Measurements from ENCODE around the gene C2orf49.

GRCh38 chr2:105379741-105380186, 42.4 kb downstream of the C2orf49 start:
- TF ChIP-seq, protein P1, sequence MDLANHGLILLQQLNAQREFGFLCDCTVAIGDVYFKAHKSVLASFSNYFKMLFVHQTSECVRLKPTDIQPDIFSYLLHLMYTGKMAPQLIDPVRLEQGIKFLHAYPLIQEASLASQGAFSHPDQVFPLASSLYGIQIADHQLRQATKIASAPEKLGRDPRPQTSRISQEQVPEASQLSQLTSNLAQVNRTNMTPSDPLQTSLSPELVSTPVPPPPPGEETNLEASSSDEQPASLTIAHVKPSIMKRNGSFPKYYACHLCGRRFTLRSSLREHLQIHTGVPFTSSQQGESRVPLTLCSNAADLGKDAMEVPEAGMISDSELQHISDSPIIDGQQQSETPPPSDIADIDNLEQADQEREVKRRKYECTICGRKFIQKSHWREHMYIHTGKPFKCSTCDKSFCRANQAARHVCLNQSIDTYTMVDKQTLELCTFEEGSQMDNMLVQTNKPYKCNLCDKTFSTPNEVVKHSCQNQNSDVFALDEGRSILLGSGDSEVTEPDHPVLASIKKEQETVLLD (IDR thresholded peaks at IDR 0.05): no peak
- TF ChIP-seq POU5F1 (IDR thresholded peaks at IDR 0.05; ENCODE audit: borderline replicate concordance, low read depth, low read length, partially characterized antibody) (no peak), ZBTB12 (CRISPR knock-in tag; IDR thresholded peaks at IDR 0.05) (no peak), ATF7 (IDR thresholded peaks at IDR 0.05) (no peak), EP300 (IDR thresholded peaks at IDR 0.05; ENCODE audit: low read length) (no peak)

Measured in K562 (cell line).